ENCODE results near the gene PROK1. TPM values are rescaled to one million over a fixed set of nuclear protein-coding genes. Genes with fewer than 3 reads are reported as not detected.

Gene PROK1
- total RNA-seq, 2 donors from 2014 or later: 10.7 to 75.3 TPM

GRCh38 chr1:110420023-110420662, 30.8 kb upstream of the PROK1 start:
- Histone ChIP-seq H3K27ac (no peak overlapping the region), H3K36me3 (no peaks in the 10 kb centered on the region), H3K4me1 (replicated peaks) (no peaks in the 10 kb centered on the region), H3K4me3 (no peak overlapping the region), H3K9me3 (no peaks in the 10 kb centered on the region), H3K27me3 (replicated peaks; ENCODE audit: insufficient read depth) (no peaks in the 10 kb centered on the region)
- no peak for DNase-seq (ENCODE audit: low spot score)
- TF ChIP-seq CTCF (IDR thresholded peaks at IDR 0.05) (no peak), POLR2AphosphoS5 (IDR thresholded peaks at IDR 0.05) (no peak), POLR2A (IDR thresholded peaks at IDR 0.05) (no peak)
- 94% methylated on average over 10 of the region's 10 CpGs for WGBS
- intact Hi-C loops (cut with DNase I): no loop called here

- Histone ChIP-seq H3K9me3 (no peaks in the 10 kb centered on the region), H3K36me3 (no peaks in the 10 kb centered on the region), H3K4me3 (no peak overlapping the region), H3K27me3 (replicated peaks; ENCODE audit: insufficient read depth) (no peaks in the 10 kb centered on the region), H3K27ac (no peak overlapping the region), H3K4me1 (replicated peaks) (no peaks in the 10 kb centered on the region)
- DNase-seq (ENCODE audit: low spot score): no peak
- intact Hi-C loops (cut with DNase I): no loop called here
- 67% methylated on average over 2 of the region's 2 CpGs for whole genome bisulfite sequencing
- no peak for TF ChIP-seq POLR2A (IDR thresholded peaks at IDR 0.05)
- TF ChIP-seq POLR2AphosphoS5 (IDR thresholded peaks at IDR 0.05): no peak
- TF ChIP-seq CTCF (IDR thresholded peaks at IDR 0.05): no peak
These were observed 29.8 kb upstream of the PROK1 start for GRCh38 chr1:110420874-110421793.

GRCh38 chr1:110424699-110425611, 26.0 kb upstream of the PROK1 start:
- Histone ChIP-seq H3K4me1 (replicated peaks) (no peaks in the 10 kb centered on the region), H3K9me3 (no peaks in the 10 kb centered on the region), H3K36me3 (no peaks in the 10 kb centered on the region), H3K27ac (peak overlapping the region in 1 of 2 donors; percentile 37), H3K4me3 (no peak overlapping the region), H3K27me3 (replicated peaks; ENCODE audit: insufficient read depth) (no peaks in the 10 kb centered on the region)
- DNase-seq (ENCODE audit: low spot score): no peak
- intact Hi-C loops (cut with DNase I): no loop called here
- WGBS: 59% methylated on average over 9 of the region's 9 CpGs
- TF ChIP-seq CTCF (IDR thresholded peaks at IDR 0.05) (no peak), POLR2A (IDR thresholded peaks at IDR 0.05) (no peak), POLR2AphosphoS5 (IDR thresholded peaks at IDR 0.05) (no peak)

- 59% methylated on average over 9 of the region's 9 CpGs for WGBS
- no peaks in the 10 kb centered on the region for H3K36me3 ChIP-seq
- intact Hi-C loops (cut with DNase I): no loop called here
- H3K9me3 ChIP-seq: no peaks in the 10 kb centered on the region
- H3K4me1 ChIP-seq (replicated peaks): no peaks in the 10 kb centered on the region
- H3K27ac ChIP-seq: no peak overlapping the region
- TF ChIP-seq POLR2A (IDR thresholded peaks at IDR 0.05): no peak
- H3K27me3 ChIP-seq (replicated peaks; ENCODE audit: insufficient read depth): no peaks in the 10 kb centered on the region
- no peak for DNase-seq (ENCODE audit: low spot score)
- no peak overlapping the region for H3K4me3 ChIP-seq
These were observed 25.3 kb upstream of the PROK1 start for GRCh38 chr1:110425612-110426152.

- no peaks in the 10 kb centered on the region for H3K4me1 ChIP-seq (replicated peaks)
- H3K9me3 ChIP-seq: no peaks in the 10 kb centered on the region
- 71% methylated on average over 4 of the region's 4 CpGs for WGBS
- no peaks in the 10 kb centered on the region for H3K27me3 ChIP-seq (replicated peaks; ENCODE audit: insufficient read depth)
- no peak overlapping the region for H3K27ac ChIP-seq
- intact Hi-C loops (cut with DNase I): no loop called here
- H3K4me3 ChIP-seq: no peak overlapping the region
- TF ChIP-seq CTCF (IDR thresholded peaks at IDR 0.05) (no peak), POLR2AphosphoS5 (IDR thresholded peaks at IDR 0.05) (no peak), POLR2A (IDR thresholded peaks at IDR 0.05) (no peak)
- no peaks in the 10 kb centered on the region for H3K36me3 ChIP-seq
- no peak for DNase-seq (ENCODE audit: low spot score)
These were observed 24.1 kb upstream of the PROK1 start for GRCh38 chr1:110426854-110427253.

Data from prostate gland (tissue), 2 donors.